Cerebellar nuclear complex (tissue), 1 donor: Measurements from ENCODE around the gene NFASC.

Experiments
- DNase-seq, 2 experiments: peaks; one replicate each; lab custom pipeline; 2025; lab: John Stamatoyannopoulos, UW

The NFASC gene

DNA sequence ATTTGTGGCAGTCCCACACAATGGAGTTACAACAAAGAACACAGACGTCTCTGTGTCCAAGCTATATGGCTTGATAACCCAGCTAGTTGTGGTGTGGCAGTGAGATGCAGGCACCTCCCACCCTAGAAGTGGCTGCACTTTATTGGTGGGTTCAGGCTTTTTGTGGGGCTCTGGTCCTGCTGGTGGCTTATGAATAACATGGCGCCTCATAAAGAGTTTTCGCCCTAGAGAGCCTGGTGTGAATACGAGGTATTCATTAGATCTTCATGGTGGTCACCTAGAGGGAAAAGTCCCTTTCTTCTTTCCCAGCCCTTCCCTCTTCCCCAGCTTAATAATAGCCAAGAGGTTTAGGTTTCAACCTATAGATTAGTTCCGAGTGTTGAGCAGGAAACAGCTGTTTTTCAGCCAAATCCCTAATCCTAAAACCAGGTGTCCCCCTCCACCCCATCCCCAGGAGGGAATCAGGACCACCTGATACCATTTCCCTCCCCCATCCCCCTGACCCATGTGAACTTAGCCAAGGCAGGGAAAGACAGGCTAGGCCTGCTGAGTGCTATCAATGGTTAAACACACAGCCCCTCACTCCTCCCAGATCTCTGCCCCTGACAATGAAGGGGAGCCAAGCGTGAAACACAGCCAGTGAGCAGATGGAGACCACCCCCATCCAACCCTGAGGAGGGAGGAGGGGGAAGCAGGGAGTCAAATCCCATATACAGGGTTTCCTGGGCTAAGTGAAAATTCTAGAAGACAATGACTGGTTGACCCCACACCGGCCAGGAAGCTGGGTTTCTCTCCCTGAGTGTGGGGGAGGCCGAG, 58.2 kb downstream of the NFASC start:
- DNase-seq = no peak

DNA sequence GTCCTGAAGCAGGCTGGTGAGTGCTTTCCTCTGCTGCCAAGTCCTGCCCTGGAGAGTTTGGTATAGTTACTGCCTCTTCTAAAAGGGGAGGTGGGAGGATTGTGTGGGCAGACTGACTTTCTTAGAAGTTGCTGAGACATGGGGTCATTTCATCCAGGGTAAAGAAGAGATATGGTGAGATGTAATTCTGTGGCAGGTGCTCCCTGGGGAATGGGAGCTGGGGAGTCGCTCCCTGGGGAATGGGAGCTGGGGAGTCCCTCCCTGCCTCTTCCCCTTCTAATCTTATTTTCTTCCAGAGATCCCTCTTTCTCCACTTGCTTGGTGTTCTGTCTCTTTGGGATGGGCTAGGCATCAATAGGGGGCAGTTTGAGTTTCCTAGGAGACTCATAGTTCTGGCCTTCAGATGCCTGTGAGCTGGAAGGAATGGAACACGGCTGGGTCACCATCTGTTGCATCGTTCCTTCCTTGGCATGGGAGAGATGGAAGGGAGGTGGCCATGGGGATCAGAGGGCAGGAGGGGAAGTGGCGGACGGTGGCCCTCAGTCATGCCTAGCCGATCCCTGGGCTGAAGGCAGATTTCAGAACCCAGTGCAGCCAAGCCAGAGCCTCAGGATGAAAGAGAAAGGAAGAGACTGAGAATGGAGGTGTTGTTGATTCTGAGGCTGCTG, 59.0 kb downstream of the NFASC start:
- DNase-seq = peak in 1 of 2 experiments; percentile 43

DNA sequence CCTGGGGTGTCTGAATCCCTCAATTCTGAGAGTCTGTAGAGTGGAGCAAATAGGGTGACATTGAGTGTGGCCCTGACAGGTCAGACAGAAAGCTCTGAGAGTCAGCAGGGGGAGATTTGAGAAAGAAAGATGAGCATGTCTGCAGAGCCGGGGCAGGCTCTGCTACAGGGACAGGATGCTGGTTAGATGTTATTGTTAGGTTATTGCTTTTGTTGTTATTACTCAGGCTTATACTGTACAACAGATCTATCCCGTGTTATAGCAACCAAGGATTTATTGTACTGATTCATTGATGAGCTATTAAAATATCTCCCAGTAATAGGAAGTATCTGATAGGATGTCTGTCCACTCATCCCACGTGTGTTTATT, 59.5 kb downstream of the NFASC start:
- DNase-seq = no peak

DNA sequence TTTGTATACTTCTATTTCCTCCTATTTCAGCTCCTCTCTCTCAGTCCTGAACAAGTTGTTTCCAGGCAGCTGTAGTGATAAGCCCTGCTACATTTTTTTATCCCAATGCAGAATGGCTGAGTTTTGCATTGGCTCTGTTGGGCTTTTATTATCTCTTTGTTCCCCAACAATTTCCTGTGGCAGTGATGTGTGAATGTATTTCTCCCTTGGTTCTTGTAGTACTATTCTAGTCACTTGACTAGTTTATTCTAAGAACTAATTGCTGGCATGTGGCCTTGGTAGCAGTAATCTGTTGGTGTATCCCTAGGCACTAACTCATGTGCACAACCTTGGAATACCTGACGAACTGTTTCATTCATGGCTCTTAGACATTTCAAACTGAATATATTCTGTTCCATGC, 60.7 kb downstream of the NFASC start:
- no peak for DNase-seq

DNA sequence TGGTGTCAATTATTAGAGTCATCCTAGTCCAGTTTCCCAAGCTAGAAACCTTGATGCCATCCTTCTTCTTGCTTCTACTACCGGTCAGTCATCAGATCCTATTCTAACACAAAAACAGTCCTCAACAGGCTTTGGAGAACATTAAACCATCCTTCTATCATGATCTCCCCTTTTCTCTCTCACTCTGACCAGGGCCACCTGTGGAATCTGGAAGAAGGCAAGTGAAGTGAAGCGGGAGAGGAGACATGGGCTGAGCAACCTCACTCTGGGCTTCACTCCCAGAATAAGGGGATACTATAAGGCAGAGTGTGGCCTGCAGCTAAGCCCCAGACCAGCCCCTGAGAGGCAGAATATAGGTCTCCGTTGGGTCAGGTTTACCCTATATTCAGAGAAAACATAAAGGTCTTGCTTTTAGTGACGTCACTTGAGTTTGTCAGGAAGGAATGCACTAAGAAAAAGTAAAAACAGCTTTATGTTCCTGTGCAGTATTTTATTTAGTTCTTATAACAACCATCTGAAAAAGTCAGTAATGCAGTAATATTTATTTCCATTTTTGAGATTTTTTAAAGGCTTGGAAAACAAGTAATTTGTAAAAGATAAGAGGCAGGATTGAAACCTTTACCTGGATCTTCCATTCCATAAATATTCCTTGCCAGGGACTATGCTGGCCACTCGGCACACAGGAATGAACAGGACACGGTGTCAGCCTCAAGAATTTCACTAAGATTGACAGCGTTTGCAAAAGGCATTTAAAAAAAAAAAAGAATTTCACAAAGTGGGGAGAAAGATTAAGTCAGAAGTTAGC, 61.3 kb downstream of the NFASC start:
- DNase-seq = no peak

DNA sequence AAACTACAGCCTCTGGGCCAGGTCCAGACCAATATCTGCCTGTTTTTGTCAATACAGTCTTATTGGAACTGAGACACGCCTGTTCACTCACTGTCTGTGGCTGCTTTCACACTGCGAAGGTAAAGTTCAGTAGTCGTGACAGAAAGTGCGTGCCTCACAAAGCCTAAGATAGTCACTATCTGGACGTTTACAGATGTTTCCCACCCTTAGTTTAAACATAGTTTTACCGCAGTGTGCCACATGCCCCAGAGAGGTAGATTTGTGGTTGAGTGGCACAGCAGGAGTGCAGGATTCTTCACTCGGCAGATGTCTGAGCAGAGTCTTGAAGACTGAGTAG, 61.9 kb downstream of the NFASC start:
- no peak for DNase-seq

DNA sequence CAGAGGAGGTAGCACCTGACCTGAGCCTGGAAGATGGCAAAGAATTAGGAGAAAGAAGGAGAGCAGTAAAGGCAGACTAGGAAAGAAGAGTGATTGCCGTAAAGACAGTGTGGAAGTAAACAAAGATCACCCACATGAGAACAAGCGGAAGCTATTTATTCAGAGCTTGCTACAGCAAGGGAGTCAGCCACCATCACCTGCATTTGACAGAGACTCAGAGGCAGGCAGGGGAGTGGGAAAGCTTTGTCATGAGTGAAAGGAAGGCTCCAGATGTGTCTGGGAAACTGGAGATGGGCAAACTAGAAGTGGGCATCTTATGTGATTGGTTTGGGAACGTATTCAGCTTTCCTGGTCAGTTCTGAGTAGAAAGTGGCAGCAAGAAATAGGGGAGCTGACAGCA, 64.5 kb downstream of the NFASC start:
- no peak for DNase-seq

DNA sequence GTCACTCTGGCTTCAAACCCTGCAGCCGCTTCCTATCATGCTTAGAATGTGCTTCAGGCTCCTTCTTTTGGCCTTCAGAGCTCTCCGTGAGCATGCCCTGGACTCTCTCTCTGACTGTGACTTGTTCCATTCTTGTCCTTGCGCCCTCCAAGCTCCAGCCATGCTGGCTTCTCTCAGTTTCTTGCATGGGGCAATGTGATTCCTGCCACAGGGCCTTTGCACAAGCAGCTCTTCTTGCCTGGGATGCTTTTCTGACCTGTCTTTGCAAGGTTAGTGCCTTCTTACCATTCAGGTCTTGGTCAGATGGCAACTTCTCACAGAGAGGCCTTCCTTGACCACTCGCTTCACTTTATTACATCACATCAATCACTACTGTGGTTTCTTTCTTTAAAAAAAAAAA, 66.1 kb downstream of the NFASC start:
- DNase-seq = no peak

DNA sequence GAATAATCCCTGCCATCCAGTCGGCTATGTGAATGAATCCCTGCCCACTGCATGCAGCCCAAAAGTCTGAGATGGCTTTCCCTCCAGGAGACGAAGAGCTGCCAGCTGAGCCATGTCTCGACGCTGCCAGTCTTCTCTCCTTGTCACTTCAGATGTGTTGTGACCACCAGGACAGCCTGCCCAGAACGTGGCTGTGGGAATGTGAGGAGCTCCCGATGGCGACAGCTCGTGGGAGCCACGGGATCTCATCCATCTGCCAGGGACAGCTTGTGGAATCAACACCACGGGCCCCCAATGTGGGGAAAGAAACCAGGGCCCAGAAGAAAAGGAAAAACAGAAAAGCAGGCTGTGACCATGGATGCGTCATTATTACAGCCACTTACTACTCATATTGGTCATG, 67.2 kb downstream of the NFASC start:
- no peak for DNase-seq

DNA sequence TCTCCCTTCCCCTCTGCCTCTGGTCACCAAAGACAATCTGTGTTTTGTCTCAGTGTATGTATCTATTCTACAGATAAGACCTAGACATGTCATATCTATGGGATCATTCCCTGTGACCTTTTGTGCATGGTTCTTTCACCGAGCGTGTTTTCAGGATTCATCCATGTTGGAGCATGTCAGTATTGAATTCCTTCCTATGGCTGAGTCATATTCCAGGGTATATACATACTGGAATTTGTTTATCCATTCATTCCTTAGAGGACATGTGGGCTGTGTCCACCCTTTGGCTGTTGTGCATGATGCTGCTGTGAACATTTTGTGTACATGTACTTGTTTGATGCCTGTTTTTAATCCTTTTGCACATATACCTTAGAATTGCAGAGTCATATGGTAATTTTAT, 69.9 kb downstream of the NFASC start:
- no peak for DNase-seq

DNA sequence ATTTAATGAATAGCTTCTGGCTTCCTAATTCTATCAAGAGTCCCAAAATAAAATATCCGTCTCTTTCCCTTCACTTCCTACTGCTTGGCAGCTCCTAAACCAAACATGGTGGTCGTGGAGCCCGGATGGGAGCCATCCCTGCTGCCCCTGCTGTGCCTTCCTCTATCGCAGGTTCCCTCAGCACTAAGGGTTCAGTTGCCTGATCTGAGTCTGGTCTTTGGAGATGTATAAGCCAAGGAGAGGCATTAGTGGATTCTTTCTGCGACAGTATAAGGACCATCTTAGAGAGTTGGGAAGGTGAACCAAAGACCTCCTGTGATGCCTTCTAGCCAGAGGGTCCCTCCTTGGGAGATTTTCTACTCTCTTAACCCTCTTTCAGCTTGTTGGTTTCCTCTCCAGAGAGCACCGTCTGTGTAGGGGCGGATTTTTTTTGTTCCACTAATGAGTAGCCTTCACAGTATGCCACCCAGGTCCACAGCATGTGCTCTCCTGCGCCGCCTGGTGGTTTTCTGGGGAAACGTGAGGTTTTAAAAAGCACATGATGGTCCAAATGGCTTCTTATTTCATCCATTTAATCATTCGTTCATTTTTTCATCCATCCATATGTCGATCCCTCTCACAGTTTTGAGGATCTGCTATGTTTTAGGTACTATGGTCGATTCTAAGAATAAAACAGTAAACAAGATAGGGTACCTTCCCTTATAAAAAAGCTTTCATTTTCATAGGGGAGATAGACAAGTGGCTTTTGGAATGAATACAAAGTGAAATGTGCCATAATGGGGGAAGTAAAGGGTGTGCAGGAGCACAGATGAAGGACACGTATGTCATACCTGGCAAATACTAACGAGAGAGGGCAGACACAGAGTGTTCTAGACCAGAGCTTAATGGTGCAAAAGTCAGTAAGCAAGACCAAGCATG, 71.0 kb downstream of the NFASC start:
- DNase-seq = peak; percentile 33 to 63

DNA sequence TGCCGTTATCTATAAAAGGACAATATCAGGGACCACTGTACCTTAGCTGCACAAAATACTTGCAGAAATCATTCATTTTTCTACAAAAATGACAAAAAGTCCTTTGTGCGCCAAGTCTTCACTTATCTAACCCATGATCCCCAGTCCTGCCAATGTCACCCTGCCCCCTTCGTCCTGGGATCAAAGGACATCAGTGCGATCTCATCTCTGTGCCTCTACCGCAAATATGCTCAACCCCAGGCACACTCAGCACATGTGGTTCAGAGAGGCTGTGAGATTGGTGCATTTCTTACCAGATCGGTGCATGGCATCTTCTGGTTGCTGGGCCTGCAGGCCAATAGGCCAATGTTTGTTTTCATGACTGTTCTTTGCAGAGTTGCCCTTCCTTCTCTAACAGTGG, 72.8 kb downstream of the NFASC start:
- no peak for DNase-seq

DNA sequence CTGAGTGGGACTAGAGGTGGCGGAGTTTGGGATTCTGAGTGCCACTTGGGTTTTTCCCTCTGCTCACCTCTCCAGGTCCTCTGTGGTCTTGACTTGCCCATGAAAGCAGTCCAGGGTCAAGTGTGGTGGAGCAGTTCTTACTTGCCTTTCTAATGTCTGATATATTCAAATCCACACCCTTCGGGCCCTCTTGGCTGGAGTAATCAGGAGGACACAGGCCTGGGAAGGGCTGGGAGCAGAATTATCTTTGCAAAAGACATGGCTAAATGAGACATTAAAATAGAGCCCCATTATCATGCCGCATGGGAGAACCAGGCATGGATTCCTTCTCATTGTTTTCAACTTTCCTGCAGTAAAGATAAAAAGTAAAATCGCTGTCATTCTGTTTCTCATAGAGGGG, 74.0 kb downstream of the NFASC start:
- no peak for DNase-seq

DNA sequence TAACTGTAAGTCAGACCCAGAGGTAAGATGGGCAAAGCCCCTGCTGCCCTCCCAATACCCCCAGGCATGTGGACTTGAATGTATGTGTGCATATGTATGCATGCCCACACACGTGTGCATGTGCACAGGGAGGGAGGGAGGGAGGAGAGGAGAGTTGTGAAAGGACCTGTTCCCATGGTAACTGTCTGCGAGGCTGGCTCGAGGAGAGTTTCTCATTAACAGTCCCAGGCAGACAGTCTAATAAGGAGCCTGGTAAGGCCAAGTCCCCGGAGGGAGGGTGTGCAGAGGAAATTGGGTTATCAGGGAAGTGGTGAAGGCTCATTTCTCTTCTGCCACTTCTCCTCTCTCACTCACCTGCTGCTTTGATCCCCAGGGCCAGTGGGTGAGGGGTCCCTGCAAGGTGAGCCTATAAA, 74.9 kb downstream of the NFASC start:
- DNase-seq = no peak

DNA sequence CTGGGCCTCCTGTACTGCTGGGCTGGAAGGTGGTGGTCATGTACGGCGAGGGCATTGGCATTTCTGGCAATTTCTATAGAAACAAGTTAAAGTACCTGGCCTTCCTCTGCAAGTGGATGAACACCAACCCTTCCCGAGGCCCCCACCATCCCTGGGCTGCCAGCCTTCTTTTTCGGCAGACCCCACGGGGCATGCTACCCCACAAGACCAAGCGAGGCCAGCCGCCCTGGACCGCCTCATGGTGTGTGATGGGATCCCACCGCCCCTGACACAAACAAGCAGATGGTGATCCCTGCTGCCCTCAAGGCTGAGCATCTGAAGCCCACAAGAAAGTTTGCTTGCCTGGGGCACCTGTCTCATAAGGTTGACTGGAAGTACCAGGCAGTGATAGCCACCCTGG, 76.0 kb downstream of the NFASC start:
- DNase-seq = no peak

DNA sequence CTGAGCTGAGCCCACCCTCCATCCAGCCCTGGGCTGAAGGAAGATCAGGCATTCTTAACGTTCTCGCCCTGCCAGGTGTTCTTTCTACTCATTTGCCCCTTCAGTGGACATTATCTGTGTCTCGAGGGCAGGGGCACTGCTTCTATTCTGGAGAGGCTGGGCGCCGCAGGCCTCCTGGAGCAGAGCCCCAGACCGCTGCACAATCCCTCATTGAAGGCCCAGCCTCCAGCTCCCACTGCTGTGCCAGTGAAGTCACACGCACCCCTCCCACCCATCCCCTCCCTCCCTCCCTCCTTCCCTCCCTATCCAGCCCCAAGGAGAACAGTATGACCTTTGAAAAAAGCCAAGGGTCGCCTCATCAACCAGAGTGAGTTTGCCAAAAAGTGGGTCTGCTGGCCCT, 76.7 kb downstream of the NFASC start:
- no peak for DNase-seq

DNA sequence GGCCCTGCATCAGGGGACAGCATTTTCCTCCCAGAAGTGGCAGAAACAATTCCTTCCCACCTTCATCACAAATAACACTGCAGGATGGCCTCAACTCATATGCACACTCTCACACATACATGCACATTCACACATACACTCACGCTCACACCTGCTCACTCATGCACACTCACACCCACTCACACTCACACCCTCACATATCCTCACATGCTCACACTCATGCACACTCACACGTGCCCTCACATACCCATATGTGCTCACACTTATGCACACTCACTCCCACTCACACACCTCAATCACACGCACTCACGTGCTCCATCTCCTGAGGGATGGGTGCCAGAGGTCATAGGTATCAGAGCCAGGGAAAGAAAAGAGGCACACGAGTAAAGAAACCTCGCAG, 77.1 kb downstream of the NFASC start:
- DNase-seq = no peak

DNA sequence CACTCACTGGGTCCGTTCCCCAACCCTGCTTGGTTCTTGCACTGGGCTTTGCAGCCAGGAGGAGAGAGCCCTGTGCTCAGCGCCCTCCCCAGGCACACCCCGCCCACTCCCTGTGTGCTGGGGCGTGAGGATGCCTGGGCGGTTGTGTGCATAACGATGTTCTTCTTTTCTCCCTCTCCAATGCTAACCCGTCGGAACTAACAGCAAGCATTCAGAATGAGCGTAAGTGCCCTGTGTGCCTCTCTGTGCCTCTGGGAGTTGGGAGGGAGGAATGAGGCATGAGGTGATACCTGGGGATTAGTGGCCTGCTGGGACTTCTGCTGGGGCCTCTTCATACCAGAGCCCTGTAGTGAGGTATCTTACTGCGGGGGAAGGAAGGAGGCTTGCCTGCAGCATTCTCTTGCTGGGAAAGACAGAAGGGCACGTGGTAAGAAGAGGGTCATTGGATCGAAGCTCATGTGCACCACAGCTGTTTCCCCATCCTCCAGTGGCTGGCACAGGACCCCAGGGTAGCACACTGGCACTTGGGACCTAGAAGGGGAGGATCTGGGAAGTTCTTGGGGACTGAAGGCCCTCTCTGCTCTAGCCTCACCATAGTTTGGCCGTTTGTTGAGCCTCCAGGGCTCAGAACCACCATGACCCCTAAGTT, 79.8 kb downstream of the NFASC start:
- no peak for DNase-seq

DNA sequence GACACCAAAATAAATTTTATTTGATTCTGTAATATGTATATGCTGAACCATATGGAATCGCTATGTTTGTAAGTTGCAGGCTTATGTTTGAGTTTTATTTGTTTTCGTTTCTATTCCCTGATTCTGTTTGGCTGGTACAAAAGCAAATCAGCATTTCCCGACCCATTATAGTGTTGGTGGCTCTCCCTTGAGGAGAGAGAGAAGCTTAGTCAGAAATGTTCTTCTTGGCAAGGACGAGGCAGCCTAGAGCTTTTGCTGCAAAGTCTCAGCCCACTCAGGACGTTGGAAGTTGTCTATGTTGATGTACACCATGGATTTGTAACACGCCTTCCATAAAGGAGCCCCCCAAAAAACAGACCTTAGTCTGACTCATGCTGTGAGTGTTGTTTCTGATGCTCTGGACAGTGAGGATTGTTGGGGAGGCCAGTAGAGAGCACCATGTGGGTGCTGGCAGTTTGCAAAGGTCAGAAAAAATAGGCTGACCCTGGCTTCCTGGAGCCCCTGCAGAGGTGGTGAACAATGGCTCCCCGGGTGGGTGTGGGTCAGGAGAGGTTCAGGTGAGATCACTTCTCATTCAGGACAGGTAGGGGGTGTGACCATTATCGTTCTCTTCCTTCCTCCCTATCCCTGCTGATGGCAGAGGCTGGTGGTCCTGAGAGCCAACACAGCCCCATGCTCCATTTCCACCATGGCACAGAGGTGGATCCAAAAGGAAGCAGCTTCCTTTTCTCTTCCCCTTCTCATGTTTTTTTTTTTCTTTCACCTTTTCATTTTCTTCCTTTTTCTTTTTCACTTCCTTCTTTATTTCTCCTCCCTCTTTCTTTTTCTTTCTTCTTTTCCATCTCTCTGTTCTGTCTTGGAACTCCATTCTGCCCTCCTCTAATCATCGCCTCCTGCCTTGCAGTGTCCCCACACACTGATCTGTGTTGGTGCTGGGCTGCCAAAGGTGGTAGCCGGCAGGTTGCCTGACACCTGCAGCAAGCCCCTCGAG, 88.0 kb downstream of the NFASC start:
- DNase-seq = no peak

DNA sequence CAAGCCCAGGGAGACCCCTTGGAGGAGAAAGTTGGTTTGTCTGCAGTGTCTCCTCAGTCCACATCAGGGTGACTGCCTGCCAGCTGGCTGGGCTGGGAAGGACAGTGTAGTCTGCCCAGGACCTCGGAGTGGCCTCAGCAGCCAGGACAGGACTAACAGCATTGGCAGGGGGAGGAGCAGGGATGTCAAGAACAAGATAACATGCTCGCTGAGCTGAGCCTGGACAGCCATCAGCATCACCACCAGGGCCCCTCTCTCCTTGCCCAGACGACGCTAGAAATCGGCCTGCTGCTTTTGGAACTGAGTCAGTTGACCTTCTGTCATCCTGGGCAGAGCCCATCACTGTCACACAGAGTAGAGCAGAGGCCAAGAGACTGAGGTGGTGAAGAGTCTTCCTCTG, 88.7 kb downstream of the NFASC start:
- no peak for DNase-seq
